Endothelial cell (in vitro differentiated cells): Measurements from ENCODE around the gene OTOG. TPM values are rescaled to one million over a fixed set of nuclear protein-coding genes. Genes with fewer than 3 reads are reported as not detected.
"Not testable (repeated sequence)": the region's sequence is repeated elsewhere in the genome, so short reads cannot be mapped to it uniquely, and the experiment has no call there.

ENCODE experiments used
- DNase-seq: peaks from one replicate; pipeline ENCODE4 v3.0.0; 2021; ENCODE audit warnings: low spot score
- H3K27ac Mint-ChIP-seq: one replicate; pipeline ENCODE4 v1.8.0; 2021; ENCODE audit warnings: mixed read lengths, inconsistent platforms; ENCODE audit not compliant: unreplicated experiment
- H3K27me3 Mint-ChIP-seq: one replicate; pipeline ENCODE4 v1.8.0; 2021; ENCODE audit warnings: mild to moderate bottlenecking, moderate library complexity, mixed read lengths, inconsistent platforms; ENCODE audit not compliant: unreplicated experiment
- H3K36me3 Mint-ChIP-seq: one replicate; pipeline ENCODE4 v1.8.0; 2021; ENCODE audit warnings: mild to moderate bottlenecking, low read depth, mixed read lengths, inconsistent platforms; ENCODE audit not compliant: unreplicated experiment
- H3K4me1 Mint-ChIP-seq: one replicate; pipeline ENCODE4 v1.8.0; 2021; ENCODE audit warnings: mild to moderate bottlenecking, mixed read lengths, inconsistent platforms; ENCODE audit not compliant: unreplicated experiment
- H3K4me3 Mint-ChIP-seq: one replicate; pipeline ENCODE4 v1.8.0; 2021; ENCODE audit warnings: mild to moderate bottlenecking, mixed read lengths, inconsistent platforms; ENCODE audit not compliant: unreplicated experiment
- H3K9me3 Mint-ChIP-seq: one replicate; pipeline ENCODE4 v1.8.0; 2021; ENCODE audit warnings: mixed read lengths, inconsistent platforms; ENCODE audit not compliant: unreplicated experiment
- CTCF ChIP-seq: fragments of 200-600 bp; sonication (generic); IDR thresholded peaks from one replicate; pipeline ENCODE4 v1.5.0; 2021; ENCODE audit warnings: antibody characterized with exemption; ENCODE audit not compliant: unreplicated experiment
- total RNA-seq: library from RNA; stranded (reverse); fragmentation: NEBNext Ultra II Directional; extraction: Animal tissue kit (Norgen Biotek cat#: 25700); gene quantifications from one replicate; pipeline ENCODE4 v1.2.1, GENCODE V29; 2021; ENCODE audit not compliant: unreplicated experiment

The OTOG gene
- total RNA-seq, 1 donor from 2014 or later = 0.13 TPM

- Mint-ChIP-seq H3K36me3 (peaks cover 3% of the 10 kb centered on the region), H3K4me1 (no peaks in the 10 kb centered on the region), H3K4me3 (no peak overlapping the region), H3K27me3 (peaks cover 8% of the 10 kb centered on the region), H3K27ac (no peak overlapping the region), H3K9me3 (no peaks in the 10 kb centered on the region)
- TF ChIP-seq CTCF = no peak
- DNase-seq = no peak
Measured at GRCh38 chr11:17613983-17614382, 66.9 kb downstream of the OTOG start.

- not testable (repeated sequence) for DNase-seq, H3K4me3 Mint-ChIP-seq, H3K36me3 Mint-ChIP-seq, H3K9me3 Mint-ChIP-seq, H3K27me3 Mint-ChIP-seq, H3K27ac Mint-ChIP-seq, H3K4me1 Mint-ChIP-seq
Measured at GRCh38 chr11:17622711-17623110, 75.7 kb downstream of the OTOG start.

- Mint-ChIP-seq H3K9me3 (no peaks in the 10 kb centered on the region), H3K4me3 (no peak overlapping the region), H3K27ac (no peak overlapping the region), H3K27me3 (peaks cover 3% of the 10 kb centered on the region), H3K36me3 (no peaks in the 10 kb centered on the region), H3K4me1 (peaks cover 4% of the 10 kb centered on the region)
- no peak for TF ChIP-seq CTCF
- no peak for DNase-seq
Measured at GRCh38 chr11:17629113-17629512, 82.1 kb downstream of the OTOG start.

- DNase-seq = no peak
- peaks cover 3% of the 10 kb centered on the region for H3K27me3 Mint-ChIP-seq
- no peak for TF ChIP-seq CTCF
Measured at GRCh38 chr11:17630936-17631335, 83.9 kb downstream of the OTOG start.

GRCh38 chr11:17631702-17632365 lies 84.8 kb downstream of the OTOG start:
- no peak for DNase-seq
- H3K27ac Mint-ChIP-seq = no peak overlapping the region
- no peak for TF ChIP-seq CTCF
- H3K4me3 Mint-ChIP-seq = no peak overlapping the region
- H3K9me3 Mint-ChIP-seq = no peaks in the 10 kb centered on the region
- peaks cover 4% of the 10 kb centered on the region for H3K4me1 Mint-ChIP-seq
- H3K36me3 Mint-ChIP-seq = no peaks in the 10 kb centered on the region
- peaks cover 3% of the 10 kb centered on the region for H3K27me3 Mint-ChIP-seq

More at GRCh38 chr11:17630936-17631335, 83.9 kb downstream of the OTOG start:
- Mint-ChIP-seq H3K36me3 (no peaks in the 10 kb centered on the region), H3K4me1 (peaks cover 4% of the 10 kb centered on the region), H3K9me3 (no peaks in the 10 kb centered on the region), H3K4me3 (no peak overlapping the region), H3K27ac (no peak overlapping the region)
